ENCODE measurements around the gene SEMA6B.

DNA sequence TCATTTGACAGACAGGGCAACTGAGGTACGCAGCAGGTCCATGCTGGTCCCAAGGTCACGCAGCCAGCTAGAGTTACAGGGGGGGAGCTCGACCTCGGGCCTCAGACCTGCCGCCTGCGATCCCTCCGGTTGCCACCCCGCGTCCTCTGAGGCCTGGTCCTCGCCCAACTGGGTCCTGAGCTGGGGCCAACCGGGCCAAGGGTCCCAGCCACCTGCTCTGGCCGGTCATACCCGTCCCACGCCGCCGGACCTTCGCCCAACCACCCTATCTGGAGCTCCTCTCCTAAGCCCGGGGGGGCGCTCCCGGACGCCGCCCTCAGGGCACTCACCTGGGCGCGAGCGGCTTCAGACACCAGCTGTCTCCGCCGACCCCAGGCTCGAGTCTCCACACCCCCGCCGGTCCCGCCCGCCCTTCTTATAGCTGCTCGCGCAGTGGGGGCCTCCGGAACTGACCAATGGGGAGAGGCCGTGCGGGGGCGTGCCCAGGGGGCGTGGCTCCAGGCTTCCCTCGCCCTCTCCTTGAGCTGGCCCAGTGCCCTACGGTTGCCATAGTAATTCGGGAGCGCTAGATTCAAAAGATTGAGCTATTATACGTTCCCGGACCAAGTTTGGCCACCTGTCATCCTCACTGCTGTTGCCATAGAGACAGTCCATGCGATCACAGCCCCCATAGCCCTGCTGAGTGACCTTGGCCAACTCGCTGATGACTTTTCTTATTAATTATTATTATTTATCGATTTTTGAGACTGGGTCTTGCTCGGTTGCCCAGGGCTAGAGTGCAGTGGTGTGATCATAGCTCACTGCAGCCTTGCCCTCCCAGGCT is 24.4 kb downstream of the SEMA6B start, which contains the start of gene PLIN5:
- TF ChIP-seq SIX5 (IDR thresholded peaks at IDR 0.05; ENCODE audit: low read depth, low read length, severe bottlenecking): no peak
- no peak for TF ChIP-seq POLR2AphosphoS5 (IDR thresholded peaks at IDR 0.05; ENCODE audit: low read length)
- TF ChIP-seq, protein P1, sequence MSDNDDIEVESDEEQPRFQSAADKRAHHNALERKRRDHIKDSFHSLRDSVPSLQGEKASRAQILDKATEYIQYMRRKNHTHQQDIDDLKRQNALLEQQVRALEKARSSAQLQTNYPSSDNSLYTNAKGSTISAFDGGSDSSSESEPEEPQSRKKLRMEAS (IDR thresholded peaks at IDR 0.05; ENCODE audit: low read depth, low read length): no peak
- peak in 1 of 2 experiments; percentile 51; a peak in 1 of 3 replicates for TF ChIP-seq EGR1 (IDR thresholded peaks at IDR 0.05; ENCODE audit: borderline replicate concordance in 1 of 2, low read depth in 2 of 2, low read length in 2 of 2)
- TF ChIP-seq, protein P2, sequence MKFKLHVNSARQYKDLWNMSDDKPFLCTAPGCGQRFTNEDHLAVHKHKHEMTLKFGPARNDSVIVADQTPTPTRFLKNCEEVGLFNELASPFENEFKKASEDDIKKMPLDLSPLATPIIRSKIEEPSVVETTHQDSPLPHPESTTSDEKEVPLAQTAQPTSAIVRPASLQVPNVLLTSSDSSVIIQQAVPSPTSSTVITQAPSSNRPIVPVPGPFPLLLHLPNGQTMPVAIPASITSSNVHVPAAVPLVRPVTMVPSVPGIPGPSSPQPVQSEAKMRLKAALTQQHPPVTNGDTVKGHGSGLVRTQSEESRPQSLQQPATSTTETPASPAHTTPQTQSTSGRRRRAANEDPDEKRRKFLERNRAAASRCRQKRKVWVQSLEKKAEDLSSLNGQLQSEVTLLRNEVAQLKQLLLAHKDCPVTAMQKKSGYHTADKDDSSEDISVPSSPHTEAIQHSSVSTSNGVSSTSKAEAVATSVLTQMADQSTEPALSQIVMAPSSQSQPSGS (IDR thresholded peaks at IDR 0.05; ENCODE audit: low read length): no peak
- no peak for TF ChIP-seq ESRRA (IDR thresholded peaks at IDR 0.05; ENCODE audit: low read length)
- TF ChIP-seq, protein P3, sequence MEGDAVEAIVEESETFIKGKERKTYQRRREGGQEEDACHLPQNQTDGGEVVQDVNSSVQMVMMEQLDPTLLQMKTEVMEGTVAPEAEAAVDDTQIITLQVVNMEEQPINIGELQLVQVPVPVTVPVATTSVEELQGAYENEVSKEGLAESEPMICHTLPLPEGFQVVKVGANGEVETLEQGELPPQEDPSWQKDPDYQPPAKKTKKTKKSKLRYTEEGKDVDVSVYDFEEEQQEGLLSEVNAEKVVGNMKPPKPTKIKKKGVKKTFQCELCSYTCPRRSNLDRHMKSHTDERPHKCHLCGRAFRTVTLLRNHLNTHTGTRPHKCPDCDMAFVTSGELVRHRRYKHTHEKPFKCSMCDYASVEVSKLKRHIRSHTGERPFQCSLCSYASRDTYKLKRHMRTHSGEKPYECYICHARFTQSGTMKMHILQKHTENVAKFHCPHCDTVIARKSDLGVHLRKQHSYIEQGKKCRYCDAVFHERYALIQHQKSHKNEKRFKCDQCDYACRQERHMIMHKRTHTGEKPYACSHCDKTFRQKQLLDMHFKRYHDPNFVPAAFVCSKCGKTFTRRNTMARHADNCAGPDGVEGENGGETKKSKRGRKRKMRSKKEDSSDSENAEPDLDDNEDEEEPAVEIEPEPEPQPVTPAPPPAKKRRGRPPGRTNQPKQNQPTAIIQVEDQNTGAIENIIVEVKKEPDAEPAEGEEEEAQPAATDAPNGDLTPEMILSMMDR (IDR thresholded peaks at IDR 0.05 in 2 of 3, conservative IDR thresholded peaks at IDR 0.05 in 1 of 3; ENCODE audit: control insufficient read depth in 2 of 3, extremely low read depth in 1 of 3, insufficient read depth in 1 of 3, low read depth in 3 of 3, low read length in 3 of 3): no peak

Measured in GM12878 (cell line).